Left hindlimb (tissue), 1 donor: Measurements from ENCODE around the gene ADAM12.
A peak's percentile ranks its signal among the peaks of the same experiment; 100 is the strongest.
"Not testable (repeated sequence)": the region's sequence is repeated elsewhere in the genome, so short reads cannot be mapped to it uniquely, and the experiment has no call there.

Source experiments
- DNase-seq: peaks from one replicate; pipeline ENCODE4 v3.0.0-alpha.2; 2018

The ADAM12 gene

GRCh38 chr10:126373972-126374371 is 14.3 kb downstream of the ADAM12 start:
- no peak for DNase-seq

- peak; percentile 89 for DNase-seq
Observed at GRCh38 chr10:126373147-126373546, 15.1 kb downstream of the ADAM12 start.

- no peak for DNase-seq
Observed at GRCh38 chr10:126372396-126372795, 15.9 kb downstream of the ADAM12 start.

DNA sequence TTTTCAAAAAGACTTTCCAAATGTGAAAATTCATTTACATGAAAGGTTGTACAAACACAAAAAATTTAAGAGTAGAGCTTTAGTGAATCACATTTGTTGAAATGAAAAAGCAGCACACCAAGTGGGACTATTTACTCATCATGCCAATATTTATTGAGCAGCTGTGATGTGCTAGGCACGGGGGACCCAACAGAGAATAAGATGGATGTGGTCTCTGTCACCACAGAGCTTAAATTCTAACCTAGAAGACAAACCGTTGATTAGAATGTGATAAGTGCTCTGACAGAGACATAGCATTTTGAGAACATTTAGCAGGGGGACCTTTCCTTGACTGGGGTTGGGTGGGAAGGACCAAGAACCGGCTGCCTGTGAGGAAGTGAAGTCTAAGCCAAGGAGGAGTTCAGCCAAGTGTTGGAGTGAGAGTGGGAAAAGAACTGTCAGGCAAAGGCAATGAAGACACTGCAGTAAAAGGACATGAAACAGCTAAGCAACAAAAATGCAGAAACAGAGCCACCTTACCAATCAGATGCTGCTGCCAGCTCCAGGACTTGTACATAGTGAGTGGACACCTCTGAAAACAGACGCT is 19.1 kb downstream of the ADAM12 start:
- peak; percentile 82 for DNase-seq

- DNase-seq: no peak
Observed at GRCh38 chr10:126357169-126357568, 31.1 kb downstream of the ADAM12 start.

- no peak for DNase-seq
Observed at GRCh38 chr10:126353666-126354065, 34.6 kb downstream of the ADAM12 start.

- DNase-seq: no peak
Observed at GRCh38 chr10:126352453-126352852, 35.8 kb downstream of the ADAM12 start.

DNA sequence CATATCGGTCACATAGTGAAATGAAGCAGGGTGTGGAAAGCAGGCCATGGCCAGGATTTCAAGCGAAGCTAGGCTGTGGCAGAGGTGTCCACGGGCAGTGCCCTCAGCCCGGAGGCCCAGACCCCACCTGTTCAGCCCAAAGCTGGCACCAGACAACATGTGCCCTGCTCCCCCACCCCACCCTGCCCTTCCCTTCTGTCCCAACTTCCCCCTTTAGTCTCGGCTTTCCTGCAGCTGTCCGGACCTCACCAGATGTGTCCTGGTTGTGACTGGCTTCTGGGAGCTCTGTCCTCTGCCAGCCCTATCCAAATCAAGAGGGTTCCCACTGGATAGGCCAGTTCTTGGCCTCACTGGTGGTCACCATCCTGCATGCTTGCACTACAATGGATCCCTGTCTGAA is 37.3 kb downstream of the ADAM12 start:
- DNase-seq: peak; percentile 53

DNA sequence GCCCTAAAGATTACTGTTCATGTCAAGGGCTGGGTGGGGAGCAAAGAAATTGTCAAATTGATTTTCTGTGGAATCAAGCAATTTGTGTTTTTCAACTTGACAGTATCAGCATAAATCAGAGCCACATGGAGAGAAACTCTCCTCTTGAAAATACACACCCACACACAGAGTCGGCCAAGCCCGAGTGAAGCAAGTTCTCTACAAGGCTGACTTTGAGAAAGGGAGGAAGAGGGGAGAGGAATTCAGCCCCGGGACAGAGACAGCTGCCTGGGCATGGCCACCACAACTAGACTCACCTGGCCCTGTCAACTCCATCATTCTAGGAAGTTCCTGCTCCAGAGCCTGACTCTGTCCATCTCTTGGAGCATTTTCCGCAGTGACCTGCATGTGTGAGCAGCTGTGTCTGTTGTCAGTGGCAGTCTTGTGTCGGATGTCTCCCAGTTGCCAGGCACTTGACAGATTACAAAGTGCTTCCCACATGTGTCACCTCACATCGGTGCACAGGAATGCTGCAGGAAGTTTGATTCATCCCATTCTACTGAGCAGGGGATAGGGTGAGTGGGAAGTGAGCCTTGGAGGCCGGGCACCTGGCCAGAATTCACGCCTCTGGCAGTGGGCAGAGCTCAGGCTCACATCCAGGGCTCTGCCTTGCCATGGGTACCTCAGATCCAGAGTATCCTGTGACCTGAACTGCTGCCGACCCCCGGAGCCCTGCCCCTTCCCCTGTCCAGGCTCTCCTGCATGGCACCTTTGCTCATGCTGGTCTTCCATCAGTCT is 37.9 kb downstream of the ADAM12 start:
- peak; percentile 73 for DNase-seq

DNA sequence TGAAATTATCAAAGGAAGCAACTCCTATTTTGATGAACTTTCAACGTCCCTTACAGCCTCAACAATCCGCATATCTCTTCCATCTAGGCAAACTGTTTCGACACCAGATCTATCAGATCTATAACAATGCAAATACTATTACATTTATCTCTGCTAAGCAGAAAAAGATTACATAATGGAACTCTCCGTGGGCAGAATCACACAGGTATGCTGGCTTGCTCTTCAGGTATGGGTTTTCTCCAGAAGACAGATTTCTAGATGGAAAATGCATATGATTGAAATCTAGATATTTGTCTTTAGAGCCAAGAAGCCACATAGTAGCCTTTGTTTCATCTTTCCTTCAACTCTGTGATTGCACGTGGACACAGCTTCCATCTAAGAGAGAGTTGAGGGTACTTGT is 38.6 kb downstream of the ADAM12 start:
- no peak for DNase-seq

- DNase-seq: no peak
Observed at GRCh38 chr10:126349101-126349500, 39.2 kb downstream of the ADAM12 start.

GRCh38 chr10:126343496-126343895 is 44.8 kb downstream of the ADAM12 start:
- DNase-seq: not testable (repeated sequence)

GRCh38 chr10:126342680-126343079 is 45.6 kb downstream of the ADAM12 start:
- DNase-seq: no peak

DNA sequence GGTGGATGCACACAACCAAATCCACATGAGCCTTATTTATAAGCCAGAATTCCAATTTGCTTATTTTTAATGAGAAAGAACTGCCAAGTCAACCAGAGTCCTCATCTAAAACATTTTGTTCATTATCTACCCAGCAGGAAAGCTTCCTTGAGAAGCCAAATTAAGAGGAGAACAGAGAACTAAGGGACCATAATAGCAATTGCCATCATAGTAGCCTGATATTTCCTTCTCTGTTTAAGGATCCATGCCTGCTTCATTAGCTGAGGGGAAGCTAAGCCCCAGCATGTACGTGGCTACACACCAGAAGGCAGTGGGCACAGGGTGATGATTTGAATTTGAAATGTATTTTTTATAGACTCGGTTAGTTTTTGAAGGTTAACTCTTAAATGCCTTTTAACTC is 46.8 kb downstream of the ADAM12 start:
- no peak for DNase-seq

GRCh38 chr10:126337251-126337810 is 50.9 kb downstream of the ADAM12 start:
- DNase-seq: no peak

GRCh38 chr10:126336801-126337200 is 51.5 kb downstream of the ADAM12 start:
- DNase-seq: no peak

DNA sequence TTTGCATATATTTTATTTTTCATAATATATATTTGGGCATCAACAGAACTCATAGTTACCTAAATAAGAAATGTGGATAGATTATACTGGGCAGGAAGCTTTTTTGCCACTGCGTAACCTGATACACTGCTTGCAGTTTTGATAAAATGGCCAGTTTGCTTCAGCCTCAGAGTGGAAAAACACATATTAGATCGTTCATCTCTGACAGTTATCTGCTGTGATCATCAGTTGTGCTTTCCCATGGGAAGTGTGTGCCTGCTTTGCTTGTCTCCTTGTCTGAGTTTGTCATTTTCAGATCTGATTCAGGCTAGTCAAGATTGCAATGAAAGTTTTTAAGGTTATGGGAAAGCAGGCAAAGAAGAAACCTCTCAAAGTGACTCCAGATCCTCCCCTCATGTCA is 54.0 kb downstream of the ADAM12 start:
- no peak for DNase-seq

DNA sequence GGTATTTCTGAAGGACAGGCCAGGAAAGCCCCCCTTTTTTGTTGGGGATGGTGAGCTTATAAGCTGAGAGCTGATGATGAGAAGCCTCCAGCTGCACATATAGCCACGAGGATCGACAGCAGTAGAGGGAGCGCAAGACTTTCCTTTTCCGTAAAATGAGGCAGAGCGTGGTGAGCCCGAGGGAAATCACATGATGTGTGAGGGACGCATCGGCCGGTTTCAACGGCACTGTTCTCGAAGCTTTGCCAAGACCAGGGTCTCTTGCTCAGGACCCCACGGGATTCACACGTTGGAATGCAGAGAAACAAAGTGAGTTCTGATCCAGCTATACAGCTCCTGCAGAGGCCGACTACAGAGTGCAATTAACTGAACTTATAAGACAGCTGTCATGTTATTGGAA is 55.7 kb downstream of the ADAM12 start:
- DNase-seq: no peak

DNA sequence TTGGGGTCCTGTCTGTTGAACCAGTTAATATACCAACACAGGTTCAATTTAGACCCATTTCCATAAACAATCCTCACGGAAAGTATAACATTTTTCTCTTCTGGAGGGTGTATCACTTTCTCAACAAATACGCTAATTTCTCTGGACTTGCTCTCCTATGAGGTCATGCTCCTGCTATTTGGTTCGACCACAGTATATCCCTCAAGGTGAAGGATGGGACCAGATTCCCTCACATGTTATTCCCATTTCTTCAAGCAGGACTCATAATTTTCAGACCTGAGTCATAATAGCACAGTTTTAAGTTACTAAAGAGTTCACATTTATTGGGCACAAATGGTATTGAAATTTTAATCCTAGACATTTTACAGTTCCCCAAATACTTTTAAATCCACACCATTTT is 57.2 kb downstream of the ADAM12 start:
- DNase-seq: no peak

GRCh38 chr10:126324826-126325225 is 63.5 kb downstream of the ADAM12 start:
- DNase-seq: no peak

DNA sequence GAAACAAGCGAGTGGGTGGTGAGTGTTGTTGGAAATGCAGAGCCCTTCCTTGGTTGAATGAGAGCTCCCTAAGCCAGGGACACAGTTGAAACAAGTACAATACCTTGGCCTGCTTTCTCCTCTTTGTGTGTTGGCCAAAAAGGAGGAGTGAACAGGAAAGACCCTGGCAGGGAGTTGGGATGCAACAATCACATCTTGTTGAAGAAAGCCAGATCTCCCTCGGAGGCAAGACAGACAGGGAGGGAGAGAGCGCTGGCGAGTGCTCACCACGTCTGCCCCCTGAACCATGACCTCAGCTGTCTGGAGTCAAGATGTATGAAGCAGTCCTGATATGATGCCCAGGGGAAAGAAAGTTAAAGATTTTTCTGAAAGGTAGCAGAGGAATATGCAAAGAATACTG is 66.8 kb downstream of the ADAM12 start:
- no peak for DNase-seq

GRCh38 chr10:126317751-126318150 is 70.5 kb downstream of the ADAM12 start:
- no peak for DNase-seq

GRCh38 chr10:126315494-126316177 is 72.6 kb downstream of the ADAM12 start:
- peak; percentile 83 for DNase-seq
